Lower leg skin (tissue), 4 donors: Measurements from ENCODE around the gene G3BP1. TPM values are rescaled to one million over a fixed set of nuclear protein-coding genes. Genes with fewer than 3 reads are reported as not detected.
A peak's percentile ranks its signal among the peaks of the same experiment; 100 is the strongest.
"Not testable (repeated sequence)": the region's sequence is repeated elsewhere in the genome, so short reads cannot be mapped to it uniquely, and the experiment has no call there.

Experiments
- DNase-seq, 2 donors: peaks; one replicate each; pipeline ENCODE4 v3.0.0-alpha.2; 2019; ENCODE audit warnings: low spot score in 2 of 2
- H3K4me3 ChIP-seq: fragments of 200-600 bp; sonication (generic); 2 replicates; pipeline ENCODE4 v1.5.1; 2017; ENCODE audit warnings: mild to moderate bottlenecking, low read depth; ENCODE audit not compliant: poor library complexity, severe bottlenecking
- POLR2A ChIP-seq, 2 donors: fragments of 450-650 bp; IDR thresholded peaks; one replicate each; pipeline ENCODE4 v1.6.1; 2016 to 2017; ENCODE audit warnings: antibody characterized with exemption in 2 of 2, mild to moderate bottlenecking in 1 of 2, moderate library complexity in 1 of 2
- WGBS, 2 donors: methylation state at CpG; one replicate each; pipeline ENCODE4 v1.1.5; 2018; 5-methylcytosine and 5-hydroxymethylcytosine counted together
- intact Hi-C: fragments of 100-400 bp; cut with DNase I; formaldehyde crosslinking; loops from one replicate; pipeline ENCODE4 v1.15.0; 2023; ENCODE audit warnings: low total_unique reads
- total RNA-seq, 4 donors: library from RNA; depleted of rRNA; stranded (reverse); fragments of >200 nt; gene quantifications; one replicate each; pipeline ENCODE4 v1.1.0, GENCODE V29; 2016
- TF ChIP-seq, protein P1 (sequence below), 3 donors: fragments of 450-650 bp; IDR thresholded peaks; one replicate each; pipeline ENCODE4 v1.5.1; 2016; ENCODE audit warnings: antibody characterized with exemption in 3 of 3, mild to moderate bottlenecking in 3 of 3, moderate library complexity in 2 of 3

Gene G3BP1
- total RNA-seq, 4 donors from 2014 or later = 85.9 to 192 (median 102) TPM

DNA sequence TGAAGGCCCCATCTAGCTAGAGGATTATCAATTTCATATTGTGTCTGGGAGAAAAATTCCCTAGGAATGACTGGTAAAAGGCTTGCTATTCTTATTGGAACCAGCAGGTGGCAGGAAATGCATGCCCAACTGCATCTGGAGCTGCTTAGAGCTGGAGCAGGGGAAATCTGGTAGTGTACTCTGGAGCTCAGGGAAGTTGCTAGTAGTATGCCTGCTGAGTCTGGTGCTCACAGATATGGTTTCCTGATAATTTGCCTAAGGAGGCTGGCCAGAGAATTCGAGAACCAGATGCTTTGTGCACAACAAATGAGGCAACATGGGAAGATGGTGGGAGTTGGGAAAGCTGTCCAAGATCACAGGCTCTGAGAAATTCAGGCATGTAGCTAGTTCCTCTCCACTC, 53.7 kb downstream of the G3BP1 start:
- H3K4me3 ChIP-seq = no peak overlapping the region
- DNase-seq = peak in 1 of 2 donors; percentile 59
- 5 to 27% methylated on average over 1 of the region's 1 CpG for WGBS, 2 donors
- intact Hi-C loops = loop anchor here (5.0 kb wide), 1 partner anchor 677 kb away; no protein-coding TSS in a partner anchor
- no peak for TF ChIP-seq POLR2A (IDR thresholded peaks at IDR 0.05)
- TF ChIP-seq, protein P1, sequence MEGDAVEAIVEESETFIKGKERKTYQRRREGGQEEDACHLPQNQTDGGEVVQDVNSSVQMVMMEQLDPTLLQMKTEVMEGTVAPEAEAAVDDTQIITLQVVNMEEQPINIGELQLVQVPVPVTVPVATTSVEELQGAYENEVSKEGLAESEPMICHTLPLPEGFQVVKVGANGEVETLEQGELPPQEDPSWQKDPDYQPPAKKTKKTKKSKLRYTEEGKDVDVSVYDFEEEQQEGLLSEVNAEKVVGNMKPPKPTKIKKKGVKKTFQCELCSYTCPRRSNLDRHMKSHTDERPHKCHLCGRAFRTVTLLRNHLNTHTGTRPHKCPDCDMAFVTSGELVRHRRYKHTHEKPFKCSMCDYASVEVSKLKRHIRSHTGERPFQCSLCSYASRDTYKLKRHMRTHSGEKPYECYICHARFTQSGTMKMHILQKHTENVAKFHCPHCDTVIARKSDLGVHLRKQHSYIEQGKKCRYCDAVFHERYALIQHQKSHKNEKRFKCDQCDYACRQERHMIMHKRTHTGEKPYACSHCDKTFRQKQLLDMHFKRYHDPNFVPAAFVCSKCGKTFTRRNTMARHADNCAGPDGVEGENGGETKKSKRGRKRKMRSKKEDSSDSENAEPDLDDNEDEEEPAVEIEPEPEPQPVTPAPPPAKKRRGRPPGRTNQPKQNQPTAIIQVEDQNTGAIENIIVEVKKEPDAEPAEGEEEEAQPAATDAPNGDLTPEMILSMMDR (IDR thresholded peaks at IDR 0.05) = peak in 1 of 3 donors; percentile 45

DNA sequence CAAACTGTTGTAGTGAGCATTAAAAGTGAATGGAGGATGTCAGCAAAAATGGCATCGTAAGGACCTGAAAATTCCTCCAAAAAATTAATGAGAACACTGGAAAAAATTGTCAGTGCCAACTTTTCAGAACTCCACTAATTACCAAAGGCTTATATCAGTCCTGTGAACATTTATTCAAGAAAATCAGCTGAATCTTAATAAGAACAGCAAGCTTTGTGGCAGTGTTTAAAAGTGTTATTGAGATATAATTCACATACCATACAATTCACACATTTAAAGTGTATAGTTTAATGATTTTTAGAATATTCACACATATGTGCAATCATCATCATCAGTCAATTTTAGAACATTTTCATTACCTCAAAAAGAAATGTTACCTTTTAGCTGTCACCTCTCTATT, 57.6 kb downstream of the G3BP1 start:
- TF ChIP-seq, protein P1 (IDR thresholded peaks at IDR 0.05) = no peak
- TF ChIP-seq POLR2A (IDR thresholded peaks at IDR 0.05) = no peak
- no peak for DNase-seq
- 71 to 81% methylated on average over 1 of the region's 1 CpG for WGBS, 2 donors
- intact Hi-C loops = loop anchor here (5.0 kb wide), 1 partner anchor 673 kb away; no protein-coding TSS in a partner anchor
- H3K4me3 ChIP-seq = no peak overlapping the region

DNA sequence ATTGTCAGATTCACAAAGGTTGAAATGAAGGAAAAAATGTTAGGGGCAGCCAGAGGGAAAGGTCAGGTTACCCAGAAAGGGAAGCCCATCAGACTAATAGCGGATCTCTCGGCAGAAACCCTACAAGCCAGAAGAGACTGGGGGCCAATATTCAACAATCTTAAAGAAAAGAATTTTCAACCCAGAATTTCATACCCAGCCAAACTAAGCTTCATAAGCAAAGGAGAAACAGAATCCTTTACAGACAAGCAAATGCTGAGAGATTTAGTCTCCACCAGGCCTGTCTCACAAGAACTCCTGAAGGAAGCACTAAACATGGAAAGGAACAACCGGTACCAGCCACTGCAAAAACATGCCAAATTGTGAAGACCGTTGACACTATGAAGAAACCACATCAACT, 61.1 kb downstream of the G3BP1 start:
- DNase-seq, intact Hi-C loops, H3K4me3 ChIP-seq: not testable (repeated sequence)
- 97 to 98% methylated on average over 4 of the region's 4 CpGs for WGBS, 2 donors

DNA sequence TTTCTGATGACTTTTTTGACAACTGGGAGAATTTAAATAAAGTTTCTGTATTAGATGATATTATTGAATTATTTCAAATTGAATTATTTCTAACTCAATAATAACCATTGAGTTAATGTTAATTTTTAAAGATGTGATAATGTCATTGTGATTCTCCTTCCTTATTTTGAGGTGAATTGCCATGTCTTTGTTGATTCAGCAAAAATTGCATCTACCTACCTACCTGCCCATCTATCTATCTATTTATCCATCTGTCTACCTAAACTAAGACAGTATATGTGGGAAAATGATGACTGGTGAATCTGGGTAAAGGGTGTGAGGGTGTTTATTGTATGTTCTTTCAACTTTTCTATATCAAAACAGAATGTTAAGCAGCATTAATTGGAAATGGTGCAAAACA, 75.0 kb downstream of the G3BP1 start:
- TF ChIP-seq, protein P1 (IDR thresholded peaks at IDR 0.05) = no peak
- TF ChIP-seq POLR2A (IDR thresholded peaks at IDR 0.05) = no peak
- intact Hi-C loops = no loop called here

DNA sequence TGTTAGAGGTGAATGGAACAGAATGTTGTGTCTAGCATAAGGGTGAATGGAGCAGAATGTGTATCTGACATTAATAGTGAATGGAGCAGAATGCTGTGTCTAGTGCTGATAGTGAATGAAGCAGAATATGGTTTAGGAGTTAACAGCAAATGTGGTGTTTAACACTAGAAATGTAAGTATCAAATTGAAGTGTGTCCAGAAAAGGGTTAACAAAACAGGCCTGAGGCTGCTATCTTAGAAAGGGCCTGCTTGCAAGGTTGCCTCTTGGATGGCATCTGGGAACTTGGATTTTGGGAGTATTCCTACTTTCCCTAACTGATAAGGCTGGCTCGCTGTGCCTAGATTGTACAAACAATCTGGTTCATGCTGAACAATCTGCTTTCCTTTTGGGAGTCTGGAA, 76.1 kb downstream of the G3BP1 start:
- 80 to 88% methylated on average over 1 of the region's 1 CpG for WGBS, 2 donors
- no peak overlapping the region for H3K4me3 ChIP-seq
- no peak for DNase-seq
- TF ChIP-seq, protein P1 (IDR thresholded peaks at IDR 0.05) = no peak
- TF ChIP-seq POLR2A (IDR thresholded peaks at IDR 0.05) = no peak
- intact Hi-C loops = no loop called here

More for the DNA sequence above, 75.0 kb downstream of the G3BP1 start:
- DNase-seq = no peak
- no peak overlapping the region for H3K4me3 ChIP-seq

GRCh38 chr5:151855701-151856100, 83.9 kb downstream of the G3BP1 start:
- intact Hi-C loops = no loop called here
- no peak overlapping the region for H3K4me3 ChIP-seq
- no peak for DNase-seq
- no peak for TF ChIP-seq POLR2A (IDR thresholded peaks at IDR 0.05)
- TF ChIP-seq, protein P1 (IDR thresholded peaks at IDR 0.05) = no peak
- 84 to 87% methylated on average over 4 of the region's 4 CpGs for WGBS, 2 donors
